OCI-LY7 (cell line): ENCODE results near the gene COPZ2. TPM values are rescaled to one million over a fixed set of nuclear protein-coding genes. Genes with fewer than 3 reads are reported as not detected.

Experiments
- BruUV-seq: library from RNA; stranded (reverse); fragments of 400-500 nt; replicated peaks from 2 replicates; lab custom pipeline; 2021; lab: Mats Ljungman, UMichigan
- CTCF ChIA-PET: fragments of 300-600 bp; sonication (Branson Sonifier 250); formaldehyde crosslinking; loops from one replicate; lab custom pipeline; 2022; ENCODE audit warnings: antibody characterized with exemption; ENCODE audit not compliant: unreplicated experiment; lab: Charles Lee
- POLR2A ChIA-PET: fragments of 300-600 bp; sonication (Branson Sonifier 250); formaldehyde crosslinking; loops from one replicate; lab custom pipeline; 2022; ENCODE audit warnings: antibody characterized with exemption; lab: Charles Lee
- DNase-seq: peaks from one replicate; pipeline ENCODE4 v3.0.0-alpha.2; 2015; ENCODE audit warnings: low spot score
- H2AFZ ChIP-seq: fragments of 200-600 bp; sonication (generic), shearing (Covaris generic); 2 replicates; pipeline ENCODE4 v1.6.1; 2014; ENCODE audit warnings: mild to moderate bottlenecking, antibody characterized with exemption, low read length, moderate library complexity
- H3K27ac ChIP-seq: fragments of 200-600 bp; sonication (generic); 2 replicates; pipeline ENCODE4 v1.5.1; 2014; ENCODE audit warnings: mixed run types, low read depth, mild to moderate bottlenecking, moderate library complexity, low read length, inconsistent platforms; ENCODE audit not compliant: poor library complexity, severe bottlenecking
- H3K36me3 ChIP-seq: fragments of 200-600 bp; sonication (generic); 2 replicates; pipeline ENCODE4 v1.6.1; 2014; ENCODE audit warnings: mild to moderate bottlenecking, antibody characterized with exemption, low read length, moderate library complexity, mixed read lengths; ENCODE audit not compliant: insufficient read depth
- H3K4me1 ChIP-seq: fragments of 200-600 bp; sonication (generic); 2 replicates; pipeline ENCODE4 v1.5.1; 2014; ENCODE audit warnings: mild to moderate bottlenecking, low read length; ENCODE audit not compliant: insufficient read depth, poor library complexity, severe bottlenecking
- H3K4me2 ChIP-seq: fragments of 200-600 bp; sonication (generic); 2 replicates; pipeline ENCODE4 v1.6.1; 2014; ENCODE audit warnings: mild to moderate bottlenecking, low read length
- H3K4me3 ChIP-seq: fragments of 200-600 bp; sonication (generic); 2 replicates; pipeline ENCODE4 v1.5.1; 2014; ENCODE audit warnings: mild to moderate bottlenecking, low read depth, low read length; ENCODE audit not compliant: poor library complexity, severe bottlenecking
- H3K79me2 ChIP-seq: fragments of 200-600 bp; sonication (generic); 2 replicates; pipeline ENCODE4 v1.6.1; 2016; ENCODE audit warnings: low read depth, mild to moderate bottlenecking, low read length, moderate library complexity, mixed read lengths; ENCODE audit not compliant: insufficient read depth
- H3K9me2 ChIP-seq: fragments of 200-600 bp; sonication (generic); 2 replicates; pipeline ENCODE4 v1.6.1; 2016; ENCODE audit warnings: mild to moderate bottlenecking, low read length, mixed read lengths; ENCODE audit not compliant: insufficient read depth
- H3K9me3 ChIP-seq: fragments of 200-600 bp; sonication (generic); 2 replicates; pipeline ENCODE4 v1.6.1; 2014; ENCODE audit warnings: mild to moderate bottlenecking, mixed run types, low read length, mixed read lengths
- H4K20me1 ChIP-seq: fragments of 200-600 bp; sonication (generic); 2 replicates; pipeline ENCODE4 v1.6.1; 2014; ENCODE audit warnings: mild to moderate bottlenecking, antibody characterized with exemption, low read length, moderate library complexity, mixed read lengths; ENCODE audit not compliant: insufficient read depth
- CTCF ChIP-seq: fragments of 200-600 bp; sonication (generic); conservative IDR thresholded peaks from 2 replicates; pipeline ENCODE4 v1.5.1; 2014; ENCODE audit warnings: mild to moderate bottlenecking, antibody characterized with exemption, low read length, moderate library complexity, mixed read lengths
- EZH2phosphoT487 ChIP-seq: fragments of 200-600 bp; sonication (generic); IDR thresholded peaks from 2 replicates; pipeline ENCODE4 v1.6.1; 2018; ENCODE audit warnings: low read depth, borderline replicate concordance, mild to moderate bottlenecking, mixed run types, antibody characterized with exemption, low read length, moderate library complexity, mixed read lengths
- intact Hi-C: fragments of 100-400 bp; cut with micrococcal nuclease; formaldehyde crosslinking; loops from one replicate; pipeline ENCODE4 v1.10.0; 2022; ENCODE audit not compliant: unreplicated experiment
- total RNA-seq, 2 experiments: library from RNA; depleted of rRNA in 1 of 2; stranded (reverse); fragments of >200 nt in 1 of 2; shearing (Covaris generic) in 1 of 2; gene quantifications; 2 replicates each; pipeline ENCODE4 v1.2.3, GENCODE V29; 2014 to 2022

The COPZ2 gene
- total RNA-seq, 2 experiments from 2014 or later = 1.2 to 1.7 TPM

- no peaks in the 10 kb centered on the region for H3K9me2 ChIP-seq
- no peak overlapping the region for H3K27ac ChIP-seq
- TF ChIP-seq EZH2phosphoT487 (no peak), CTCF (no peak)
- H3K36me3 ChIP-seq = peaks cover 54% of the 10 kb centered on the region
- H4K20me1 ChIP-seq = no peaks in the 10 kb centered on the region; the same call in 1 of the 2 replicates
- peaks cover 83% of the 10 kb centered on the region for H3K79me2 ChIP-seq
- no peaks in the 10 kb centered on the region for H3K9me3 ChIP-seq
- CTCF ChIA-PET = no interaction called here
- BruUV-seq = no TSS peak
- POLR2A ChIA-PET = no interaction called here
- intact Hi-C loops = no loop called here
- no peak for DNase-seq
- H3K4me2 ChIP-seq = peak overlapping the region; percentile 55; the same call in 1 of the 2 replicates
- H3K4me3 ChIP-seq = no peak overlapping the region
- H3K4me1 ChIP-seq = peaks cover 81% of the 10 kb centered on the region
- no peak overlapping the region for H2AFZ ChIP-seq
Observed at GRCh38 chr17:48051283-48051682, 13.7 kb upstream of the COPZ2 start.

GRCh38 chr17:48048384-48049126 is 11.0 kb upstream of the COPZ2 start:
- peak overlapping the region; percentile 63 for H3K27ac ChIP-seq
- ChIA-PET CTCF (interaction anchor here (0.6 to 1.1 kb wide), 4 partner anchors 20 to 106 kb away, joined by 3 to 4 read pairs (median 4); partner anchors contain the start of gene SNX11), POLR2A (interaction anchor here (0.7 to 3.6 kb wide), 8 partner anchors 8 to 535 kb away, joined by 3 to 29 read pairs (median 4); partner anchors contain the start of gene CDK5RAP3)
- TF ChIP-seq CTCF = no peak
- TF ChIP-seq EZH2phosphoT487 = no peak
- peak overlapping the region; percentile 9; the same call in 1 of the 2 replicates for H2AFZ ChIP-seq
- peaks cover 67% of the 10 kb centered on the region for H3K4me1 ChIP-seq
- no peaks in the 10 kb centered on the region for H3K9me3 ChIP-seq
- intact Hi-C loops = loop anchor here (2.0 kb wide), 3 partner anchors 24 to 400 kb away; partner anchors contain the start of genes KPNB1 and SNX11
- peak overlapping the region; percentile 74 for H3K4me2 ChIP-seq
- H3K36me3 ChIP-seq = peaks cover 32% of the 10 kb centered on the region
- H3K9me2 ChIP-seq = no peaks in the 10 kb centered on the region
- H3K79me2 ChIP-seq = peaks cover 67% of the 10 kb centered on the region
- BruUV-seq = no TSS peak
- no peak for DNase-seq
- H4K20me1 ChIP-seq = no peaks in the 10 kb centered on the region; the same call in 1 of the 2 replicates
- H3K4me3 ChIP-seq = peak overlapping the region; percentile 78
